GM12864 (cell line): Measurements from ENCODE around the gene SLC41A3.

Source experiments
- DNase-seq: peaks from one replicate; pipeline ENCODE4 v3.0.0-alpha.2; 2011; ENCODE audit warnings: low read depth
- H3K4me3 ChIP-seq: 2 replicates; pipeline ENCODE4 v1.5.1; 2011; ENCODE audit warnings: mild to moderate bottlenecking, low read depth, low read length, control low read depth
- CTCF ChIP-seq: IDR thresholded peaks from 2 replicates; pipeline ENCODE4 v1.5.1; 2011; ENCODE audit warnings: low read depth, mild to moderate bottlenecking, moderate library complexity, low read length, control low read depth, inconsistent platforms; ENCODE audit errors: missing control alignments

SLC41A3 gene

GRCh38 chr3:126130081-126130855 is 46.3 kb upstream of the SLC41A3 start:
- no peak overlapping the region for H3K4me3 ChIP-seq
- DNase-seq: no peak
- no peak for TF ChIP-seq CTCF

GRCh38 chr3:126129398-126129891 is 45.5 kb upstream of the SLC41A3 start:
- TF ChIP-seq CTCF: no peak
- no peak for DNase-seq

GRCh38 chr3:126128504-126129397 is 44.8 kb upstream of the SLC41A3 start:
- no peak overlapping the region for H3K4me3 ChIP-seq
- no peak for DNase-seq
- TF ChIP-seq CTCF: no peak

More at GRCh38 chr3:126129398-126129891, 45.5 kb upstream of the SLC41A3 start:
- H3K4me3 ChIP-seq: no peak overlapping the region

- TF ChIP-seq CTCF: no peak
- no peak for DNase-seq
- no peak overlapping the region for H3K4me3 ChIP-seq
Measured at GRCh38 chr3:126127904-126128303, 44.0 kb upstream of the SLC41A3 start.

GRCh38 chr3:126127452-126127851 is 43.5 kb upstream of the SLC41A3 start:
- no peak overlapping the region for H3K4me3 ChIP-seq
- no peak for DNase-seq
- TF ChIP-seq CTCF: no peak

- H3K4me3 ChIP-seq: no peak overlapping the region
- TF ChIP-seq CTCF: no peak
- no peak for DNase-seq
Measured at GRCh38 chr3:126126811-126127431, 43.0 kb upstream of the SLC41A3 start.
